ENCODE measurements around the gene BNC2.
"Not testable (repeated sequence)": the region's sequence is repeated elsewhere in the genome, so short reads cannot be mapped to it uniquely, and the experiment has no call there.

BNC2 gene

GRCh38 chr9:16449076-16449730, 421.3 kb downstream of the BNC2 start:
- Mint-ChIP-seq H3K4me1 (no peaks in the 10 kb centered on the region), H3K9me3 (peaks cover 8% of the 10 kb centered on the region), H3K27ac (no peak overlapping the region), H3K4me3 (no peak overlapping the region), H3K36me3 (no peaks in the 10 kb centered on the region)
- DNase-seq (ENCODE audit: low spot score in 2 of 2) (no peak), ATAC-seq (no peak)

- DNase-seq (ENCODE audit: low spot score in 2 of 2) (no peak), ATAC-seq (no peak)
- no peaks in the 10 kb centered on the region for H3K4me1 Mint-ChIP-seq
- no peak overlapping the region for H3K27ac Mint-ChIP-seq
- H3K36me3 Mint-ChIP-seq = no peaks in the 10 kb centered on the region
- peaks cover 6% of the 10 kb centered on the region for H3K9me3 Mint-ChIP-seq
- H3K4me3 Mint-ChIP-seq = no peak overlapping the region
Observed at GRCh38 chr9:16447946-16448345, 422.5 kb downstream of the BNC2 start.

- ATAC-seq (no peak), DNase-seq (ENCODE audit: low spot score in 2 of 2) (no peak)
- H3K4me1 Mint-ChIP-seq = no peaks in the 10 kb centered on the region
- H3K4me3 Mint-ChIP-seq = no peak overlapping the region
- no peaks in the 10 kb centered on the region for H3K36me3 Mint-ChIP-seq
- H3K27ac Mint-ChIP-seq = no peak overlapping the region
- H3K9me3 Mint-ChIP-seq = peaks cover 3% of the 10 kb centered on the region
Observed at GRCh38 chr9:16446636-16447035, 423.8 kb downstream of the BNC2 start.

- Mint-ChIP-seq H3K4me1 (no peaks in the 10 kb centered on the region), H3K36me3 (no peaks in the 10 kb centered on the region), H3K4me3 (no peak overlapping the region), H3K9me3 (peaks cover 6% of the 10 kb centered on the region), H3K27ac (no peak overlapping the region)
- ATAC-seq = no peak
- DNase-seq (ENCODE audit: low spot score in 2 of 2) = no peak
Observed at GRCh38 chr9:16445141-16445920, 425.1 kb downstream of the BNC2 start.

GRCh38 chr9:16442622-16443021, 427.8 kb downstream of the BNC2 start:
- Mint-ChIP-seq H3K27ac (no peak overlapping the region), H3K9me3 (peaks cover 9% of the 10 kb centered on the region), H3K4me3 (no peak overlapping the region), H3K36me3 (no peaks in the 10 kb centered on the region), H3K4me1 (no peaks in the 10 kb centered on the region)
- ATAC-seq (no peak), DNase-seq (ENCODE audit: low spot score in 2 of 2) (no peak)

- no peak overlapping the region for H3K4me3 Mint-ChIP-seq
- no peak overlapping the region for H3K27ac Mint-ChIP-seq
- peaks cover 12% of the 10 kb centered on the region for H3K9me3 Mint-ChIP-seq
- H3K4me1 Mint-ChIP-seq = no peaks in the 10 kb centered on the region
- DNase-seq (ENCODE audit: low spot score in 2 of 2) (no peak), ATAC-seq (no peak)
- H3K36me3 Mint-ChIP-seq = no peaks in the 10 kb centered on the region
Observed at GRCh38 chr9:16441791-16442190, 428.7 kb downstream of the BNC2 start.

- ATAC-seq; H3K27ac Mint-ChIP-seq; H3K4me3 Mint-ChIP-seq; DNase-seq (ENCODE audit: low spot score in 2 of 2); H3K36me3 Mint-ChIP-seq; H3K4me1 Mint-ChIP-seq: not testable (repeated sequence)
- peaks cover 21% of the 10 kb centered on the region for H3K9me3 Mint-ChIP-seq
Observed at GRCh38 chr9:16438831-16439230, 431.6 kb downstream of the BNC2 start.

- H3K36me3 Mint-ChIP-seq = no peaks in the 10 kb centered on the region
Observed at GRCh38 chr9:16436545-16436944, 433.9 kb downstream of the BNC2 start.

GRCh38 chr9:16434526-16434925, 435.9 kb downstream of the BNC2 start:
- ATAC-seq (no peak), DNase-seq (ENCODE audit: low spot score in 2 of 2) (no peak)
- Mint-ChIP-seq H3K9me3 (peaks cover 15% of the 10 kb centered on the region), H3K4me3 (no peak overlapping the region), H3K4me1 (no peaks in the 10 kb centered on the region), H3K27ac (no peak overlapping the region), H3K36me3 (no peaks in the 10 kb centered on the region)

More at GRCh38 chr9:16436545-16436944, 433.9 kb downstream of the BNC2 start:
- ATAC-seq = no peak
- Mint-ChIP-seq H3K4me3 (no peak overlapping the region), H3K27ac (no peak overlapping the region), H3K4me1 (no peaks in the 10 kb centered on the region), H3K9me3 (peaks cover 19% of the 10 kb centered on the region)
- DNase-seq (ENCODE audit: low spot score in 2 of 2) = no peak

GRCh38 chr9:16433494-16433893, 437.0 kb downstream of the BNC2 start:
- ATAC-seq (no peak), DNase-seq (ENCODE audit: low spot score in 2 of 2) (no peak)
- Mint-ChIP-seq H3K36me3 (no peaks in the 10 kb centered on the region), H3K9me3 (peaks cover 12% of the 10 kb centered on the region), H3K4me3 (no peak overlapping the region), H3K4me1 (no peaks in the 10 kb centered on the region), H3K27ac (no peak overlapping the region)

GRCh38 chr9:16431666-16432392, 438.6 kb downstream of the BNC2 start:
- ATAC-seq (no peak), DNase-seq (ENCODE audit: low spot score in 2 of 2) (no peak)
- Mint-ChIP-seq H3K9me3 (peaks cover 10% of the 10 kb centered on the region), H3K4me1 (no peaks in the 10 kb centered on the region), H3K4me3 (no peak overlapping the region), H3K27ac (no peak overlapping the region), H3K36me3 (no peaks in the 10 kb centered on the region)

- no peaks in the 10 kb centered on the region for H3K36me3 Mint-ChIP-seq
- H3K4me3 Mint-ChIP-seq = no peak overlapping the region
- no peak for ATAC-seq
- no peak overlapping the region for H3K27ac Mint-ChIP-seq
- H3K9me3 Mint-ChIP-seq = peaks cover 5% of the 10 kb centered on the region
- H3K4me1 Mint-ChIP-seq = no peaks in the 10 kb centered on the region
- DNase-seq (ENCODE audit: low spot score in 2 of 2) = no peak
Observed at GRCh38 chr9:16429671-16430070, 440.8 kb downstream of the BNC2 start.

- H3K36me3 Mint-ChIP-seq = no peaks in the 10 kb centered on the region
- ATAC-seq (no peak), DNase-seq (ENCODE audit: low spot score in 2 of 2) (no peak)
- H3K9me3 Mint-ChIP-seq = peaks cover 3% of the 10 kb centered on the region
- no peaks in the 10 kb centered on the region for H3K4me1 Mint-ChIP-seq
- H3K4me3 Mint-ChIP-seq = no peak overlapping the region
- H3K27ac Mint-ChIP-seq = no peak overlapping the region
Observed at GRCh38 chr9:16427873-16428427, 442.5 kb downstream of the BNC2 start.

- no peak overlapping the region for H3K4me3 Mint-ChIP-seq
- no peak overlapping the region for H3K27ac Mint-ChIP-seq
- no peaks in the 10 kb centered on the region for H3K4me1 Mint-ChIP-seq
- H3K9me3 Mint-ChIP-seq = peaks cover 3% of the 10 kb centered on the region
- H3K36me3 Mint-ChIP-seq = no peaks in the 10 kb centered on the region
- ATAC-seq (no peak), DNase-seq (ENCODE audit: low spot score in 2 of 2) (no peak)
Observed at GRCh38 chr9:16426716-16427115, 443.8 kb downstream of the BNC2 start.

- DNase-seq (ENCODE audit: low spot score in 2 of 2) (no peak), ATAC-seq (no peak)
- Mint-ChIP-seq H3K9me3 (peaks cover 6% of the 10 kb centered on the region), H3K27ac (no peak overlapping the region), H3K4me3 (no peak overlapping the region), H3K4me1 (no peaks in the 10 kb centered on the region), H3K36me3 (no peaks in the 10 kb centered on the region)
Observed at GRCh38 chr9:16425562-16426231, 444.8 kb downstream of the BNC2 start.

Measured in stimulated activated effector memory CD8-positive, alpha-beta T cell treated with anti-CD3 and anti-CD28 coated beads, Interleukin-12 subunit alpha, Interleukin-12 subunit beta, amount 100 ng/mL, for 72 hours (primary cell).